Activated CD8-positive, alpha-beta memory T cell treated with anti-CD3 and anti-CD28 coated beads for 36 hours (primary cell): ENCODE data around the gene FIBCD1. TPM values are rescaled to one million over a fixed set of nuclear protein-coding genes. Genes with fewer than 3 reads are reported as not detected.

Experiments used
- CTCF ChIA-PET: fragments of 350-600 bp; sonication (Branson Sonifier 250); formaldehyde crosslinking; loops from one replicate; lab custom pipeline; 2021; ENCODE audit warnings: antibody characterized with exemption; lab: Charles Lee
- POLR2A ChIA-PET: fragments of 350-600 bp; sonication (Branson Sonifier 250); formaldehyde crosslinking; loops from one replicate; lab custom pipeline; 2021; ENCODE audit warnings: antibody characterized with exemption; lab: Charles Lee
- total RNA-seq, 2 experiments: library from RNA; stranded (reverse); gene quantifications; one replicate each; pipeline ENCODE4 v1.2.3, GENCODE V29; 2021

FIBCD1 gene
- total RNA-seq, 2 experiments from 2014 or later = not detected

DNA sequence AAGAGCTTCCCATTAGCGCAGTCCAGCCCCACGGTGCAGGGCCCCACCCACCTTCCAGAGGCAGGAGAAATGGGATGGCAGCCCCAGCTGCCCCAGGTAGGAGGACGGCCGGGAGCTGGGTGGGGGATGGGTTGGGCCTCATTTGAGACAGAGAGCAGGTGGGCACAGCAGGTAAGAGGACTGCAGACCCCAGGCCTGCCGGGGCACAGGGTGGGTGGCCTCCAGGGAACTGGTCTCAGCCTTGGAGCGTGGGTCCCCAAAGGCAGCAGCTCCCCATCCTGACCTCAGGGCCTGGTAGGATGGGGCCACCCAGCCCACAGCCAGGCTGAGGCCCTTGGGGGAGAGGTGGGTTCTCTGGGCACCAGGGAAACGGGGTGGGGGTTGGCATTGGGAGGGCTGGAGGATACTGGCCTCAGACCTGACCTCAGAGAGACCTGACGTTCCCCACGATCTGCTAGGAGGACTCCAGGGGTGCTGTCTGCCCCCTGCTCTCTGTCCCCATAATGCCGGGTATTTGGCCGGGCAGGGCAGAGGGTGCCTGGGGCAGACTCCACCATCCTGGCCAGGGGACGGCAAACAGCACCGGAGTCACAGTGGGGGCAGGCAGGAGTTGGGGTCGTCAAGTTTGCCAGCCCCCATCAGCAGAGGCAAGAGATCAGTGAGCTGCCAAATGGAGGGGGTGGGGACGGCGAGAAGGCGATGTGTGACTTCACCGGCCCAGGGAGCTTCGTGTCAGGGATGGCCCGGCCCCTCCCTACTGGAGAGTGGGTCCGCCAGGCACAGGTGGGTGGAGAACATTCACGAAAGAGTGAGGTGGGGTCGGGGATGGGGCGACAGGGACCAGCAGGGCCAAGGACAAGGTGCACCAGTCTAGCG is 35.6 kb downstream of the FIBCD1 start:
- POLR2A ChIA-PET = no interaction called here

DNA sequence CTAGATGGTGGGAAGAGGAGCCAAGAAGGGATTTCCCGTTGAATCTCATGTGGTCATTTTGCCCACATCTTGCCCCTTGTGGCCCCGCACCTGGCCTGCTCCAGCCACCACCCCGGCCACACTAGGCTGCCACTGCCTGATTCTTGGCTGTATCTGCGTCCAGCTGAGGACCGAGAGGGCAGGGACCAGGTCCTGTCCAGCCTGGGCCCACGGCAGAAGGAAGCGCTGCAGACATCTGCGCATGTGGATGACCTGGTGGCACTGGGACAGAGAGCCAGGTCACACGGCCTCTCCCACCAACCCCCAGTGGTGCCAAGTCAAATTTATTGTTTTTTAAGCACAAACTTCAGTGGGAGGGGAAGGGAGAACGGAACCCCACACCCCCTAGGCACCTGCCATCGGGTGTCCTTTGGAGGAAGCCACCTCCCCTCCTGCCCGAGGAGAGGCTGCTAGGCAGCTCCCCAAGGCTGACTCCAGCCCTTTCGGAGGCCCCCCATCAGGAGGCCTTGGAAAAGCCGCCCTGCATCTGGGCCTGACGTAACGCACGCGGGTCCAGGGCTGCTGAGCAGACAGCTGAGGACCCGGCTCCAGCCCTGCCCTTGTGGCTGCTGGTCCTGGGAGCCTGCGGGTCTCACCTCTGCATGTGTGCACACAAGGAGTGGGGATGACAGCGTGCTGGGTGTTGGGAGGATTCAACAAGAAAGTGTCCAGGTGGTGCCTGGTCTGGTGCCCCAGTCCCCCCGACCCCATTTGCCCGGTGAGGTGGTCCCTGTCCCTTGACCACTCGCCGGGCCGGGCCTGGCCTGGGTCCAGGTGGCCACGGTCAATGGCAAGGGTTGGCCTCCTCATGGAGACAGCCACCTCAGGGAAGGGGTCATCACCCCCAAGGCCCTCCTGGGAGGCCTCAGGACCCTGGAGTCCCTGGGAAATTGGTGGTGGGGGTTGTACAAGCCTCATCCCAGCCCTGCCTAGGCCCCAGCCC is 36.6 kb downstream of the FIBCD1 start:
- ChIA-PET CTCF (no interaction called here), POLR2A (no interaction called here)

More for the DNA sequence above, 35.6 kb downstream of the FIBCD1 start:
- CTCF ChIA-PET = interaction anchor here (0.6 kb wide), 1 partner anchor 9 kb away, joined by 3 read pairs; no protein-coding TSS in a partner anchor

DNA sequence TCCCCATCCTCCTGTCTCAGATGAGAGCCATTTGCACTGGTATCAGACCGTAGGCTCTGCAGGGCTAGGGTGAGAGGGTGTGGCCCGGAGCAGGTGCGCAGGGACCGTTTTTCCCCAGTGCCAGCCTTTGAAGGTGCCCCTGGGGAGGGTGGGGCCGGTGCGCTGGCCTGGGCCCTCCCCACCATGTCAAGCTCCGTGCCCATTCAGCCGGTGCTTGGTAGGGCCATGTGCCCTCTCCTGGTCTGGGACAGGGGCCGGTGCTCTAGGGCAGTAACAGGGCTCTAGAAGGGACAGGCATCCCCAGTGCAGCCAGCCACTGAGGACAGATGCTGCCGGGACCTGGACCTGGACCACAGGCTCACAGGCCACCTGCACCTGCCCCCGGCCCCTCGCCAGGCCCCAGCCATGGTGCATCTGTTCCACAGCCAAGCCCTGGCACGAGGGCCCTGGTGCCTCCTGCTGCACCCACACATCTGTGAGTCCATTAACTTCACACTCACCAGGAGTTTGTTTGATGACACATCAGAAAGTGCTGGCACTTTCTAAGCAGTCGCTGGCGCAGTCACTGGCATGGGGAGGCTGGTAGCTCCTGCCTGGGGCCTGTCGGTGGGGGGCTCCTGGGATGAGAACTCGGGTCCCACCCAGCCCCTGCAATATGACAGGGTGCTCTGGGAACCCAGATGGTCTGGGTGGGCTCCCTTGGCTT is 37.4 kb downstream of the FIBCD1 start:
- ChIA-PET POLR2A (no interaction called here), CTCF (no interaction called here)

DNA sequence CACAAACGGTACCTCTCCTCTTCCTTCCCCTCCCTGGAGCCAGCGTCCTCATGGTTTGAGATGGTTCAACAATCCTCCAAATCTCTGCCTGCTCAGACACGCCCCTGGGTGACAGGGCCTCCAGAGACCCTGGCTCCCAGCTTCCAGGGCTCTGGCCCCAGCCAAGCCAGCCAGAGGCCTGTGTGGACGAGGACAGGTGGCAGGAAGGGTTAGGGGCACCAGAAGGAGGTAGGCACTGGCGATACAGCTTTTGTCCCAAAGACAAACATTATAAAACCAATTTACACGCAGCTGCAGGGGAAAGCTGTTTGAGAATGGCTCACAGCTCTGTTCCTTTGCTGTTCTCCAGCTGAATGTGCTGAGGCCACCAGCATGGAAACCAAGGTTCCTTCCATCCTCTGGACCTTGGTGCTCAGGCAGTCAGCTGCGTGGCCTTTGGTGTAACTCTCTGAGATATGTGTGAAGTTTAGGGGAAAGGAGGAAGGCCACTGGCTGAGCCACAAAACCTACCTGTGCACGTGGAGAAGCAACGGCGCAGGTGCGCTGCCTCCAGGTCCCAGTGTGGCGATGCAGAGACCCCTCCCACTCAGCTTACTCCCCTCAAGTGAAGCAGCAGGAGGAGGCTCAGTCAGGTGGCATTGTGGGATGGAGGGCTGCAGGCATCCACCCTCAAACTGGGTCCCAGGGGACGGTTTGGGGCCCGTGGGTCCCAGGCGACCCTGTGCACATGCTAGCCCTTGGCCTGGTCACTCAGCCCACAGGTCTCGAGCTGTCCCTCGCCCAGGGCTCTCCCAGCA is 38.1 kb downstream of the FIBCD1 start:
- CTCF ChIA-PET = no interaction called here
- POLR2A ChIA-PET = no interaction called here

DNA sequence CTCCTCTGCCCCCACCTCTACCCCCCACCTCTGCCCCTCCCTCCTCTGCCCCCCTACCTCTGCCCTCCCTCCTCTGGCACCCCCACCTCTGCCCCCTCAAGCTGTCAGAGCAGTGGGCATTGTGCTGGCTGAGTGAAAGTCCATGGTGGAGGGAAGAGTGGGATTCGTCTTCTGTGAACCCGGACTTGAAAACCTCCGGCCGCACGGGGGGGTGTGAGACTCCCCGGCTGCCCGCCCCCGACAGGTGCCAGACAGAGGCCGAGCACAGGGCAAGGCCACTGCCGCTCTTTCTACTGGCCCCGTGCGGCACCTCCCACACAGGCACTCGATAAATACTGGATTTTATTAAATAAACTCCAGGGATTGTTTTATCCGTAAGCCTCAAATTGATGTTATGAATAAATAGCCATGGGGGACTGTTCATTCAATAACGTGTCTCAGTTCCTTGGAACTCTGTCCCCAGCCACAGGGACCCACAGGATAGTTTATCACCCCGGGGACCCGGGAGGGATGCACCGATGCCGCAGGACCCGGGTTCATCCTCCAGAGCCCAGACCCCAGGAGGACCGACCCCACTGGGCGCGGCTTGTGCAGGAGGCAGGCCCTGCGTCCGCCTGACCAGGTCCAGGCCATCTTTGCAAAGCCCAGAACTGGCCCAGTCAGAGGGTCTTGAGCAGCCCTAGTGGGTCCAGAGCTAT is 39.8 kb downstream of the FIBCD1 start:
- POLR2A ChIA-PET = no interaction called here

DNA sequence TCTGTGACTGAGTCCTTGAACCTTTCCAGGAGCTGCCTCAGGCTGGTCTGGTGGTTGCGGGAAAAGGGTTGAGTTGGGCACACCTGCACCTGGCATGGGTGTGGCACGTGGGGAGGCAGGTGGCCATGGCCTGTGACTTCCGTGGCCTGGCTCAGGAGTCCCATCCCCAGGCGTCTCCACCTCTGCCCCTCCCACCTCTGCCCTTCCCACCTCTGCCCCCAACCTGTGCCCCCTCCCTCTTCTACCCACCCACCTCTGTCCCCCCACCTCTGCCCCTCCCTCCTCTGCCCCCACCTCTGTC is 40.5 kb downstream of the FIBCD1 start:
- ChIA-PET POLR2A (no interaction called here), CTCF (no interaction called here)

More for the DNA sequence above, 39.8 kb downstream of the FIBCD1 start:
- CTCF ChIA-PET = no interaction called here

DNA sequence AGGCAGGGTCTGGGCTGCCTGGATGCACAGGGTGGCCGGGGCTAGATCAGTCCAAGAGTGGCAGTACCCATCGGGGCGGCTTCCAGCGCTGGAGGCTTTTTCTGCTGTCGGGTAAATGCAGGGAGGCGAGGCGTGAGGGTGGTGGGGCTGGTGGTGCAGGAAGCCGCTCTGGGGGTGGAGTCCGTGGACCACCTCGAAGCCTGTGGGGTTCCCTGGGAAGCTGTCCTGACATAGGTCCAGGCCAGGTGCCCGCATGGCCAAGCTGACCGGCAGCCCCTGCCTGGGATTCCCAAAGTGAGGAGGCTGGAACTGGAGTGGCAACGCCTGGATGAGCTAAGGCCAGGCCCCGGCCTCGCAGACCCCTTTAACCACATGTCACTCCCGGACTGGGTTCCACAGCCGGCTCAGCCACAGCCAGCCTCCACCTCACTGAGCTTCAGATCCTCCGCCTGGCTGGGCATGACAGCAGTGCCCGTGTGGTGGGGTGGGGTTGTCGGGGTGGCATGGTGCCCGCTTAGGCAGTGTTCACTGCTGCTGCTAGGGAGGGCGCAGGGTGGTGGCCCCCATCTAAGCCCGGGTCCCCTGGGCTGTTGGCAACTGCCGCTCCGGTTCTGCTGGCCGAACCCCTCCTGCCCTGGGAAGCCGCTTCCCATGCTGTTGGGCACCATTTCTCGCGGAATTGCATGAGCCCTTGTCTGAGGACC is 41.0 kb downstream of the FIBCD1 start:
- CTCF ChIA-PET = no interaction called here
- POLR2A ChIA-PET = no interaction called here

DNA sequence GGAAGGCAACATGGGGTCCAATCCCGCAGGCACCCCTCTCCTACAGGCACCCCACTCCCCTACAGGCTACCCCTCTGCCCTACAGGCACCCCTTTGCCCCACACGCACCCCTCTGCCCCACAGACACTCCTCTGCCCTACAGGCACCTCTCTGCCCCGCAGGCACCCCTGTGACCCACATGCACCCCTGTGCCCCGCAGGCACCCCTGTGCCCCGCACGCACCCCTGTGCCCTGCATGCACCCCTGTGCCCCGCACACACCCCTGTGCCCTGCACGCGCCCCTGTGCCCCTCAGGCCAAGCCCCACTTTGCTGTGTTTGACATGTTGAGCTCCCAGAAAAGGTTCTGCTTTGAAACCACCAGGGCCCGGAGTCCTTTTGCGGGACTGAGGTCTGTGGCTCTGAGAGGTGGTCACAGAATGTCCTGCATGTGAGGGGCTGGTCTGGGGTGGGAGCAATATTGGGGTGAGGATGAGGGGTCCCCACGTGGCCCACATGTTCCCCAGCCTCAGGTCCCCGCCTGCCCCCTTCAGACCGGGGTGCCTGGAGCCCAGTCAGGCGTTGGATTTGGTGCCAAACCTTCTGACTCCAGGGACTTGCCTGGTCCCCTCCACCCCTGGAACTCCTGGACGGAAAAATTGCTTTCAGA is 41.8 kb downstream of the FIBCD1 start:
- POLR2A ChIA-PET = no interaction called here
- CTCF ChIA-PET = no interaction called here

DNA sequence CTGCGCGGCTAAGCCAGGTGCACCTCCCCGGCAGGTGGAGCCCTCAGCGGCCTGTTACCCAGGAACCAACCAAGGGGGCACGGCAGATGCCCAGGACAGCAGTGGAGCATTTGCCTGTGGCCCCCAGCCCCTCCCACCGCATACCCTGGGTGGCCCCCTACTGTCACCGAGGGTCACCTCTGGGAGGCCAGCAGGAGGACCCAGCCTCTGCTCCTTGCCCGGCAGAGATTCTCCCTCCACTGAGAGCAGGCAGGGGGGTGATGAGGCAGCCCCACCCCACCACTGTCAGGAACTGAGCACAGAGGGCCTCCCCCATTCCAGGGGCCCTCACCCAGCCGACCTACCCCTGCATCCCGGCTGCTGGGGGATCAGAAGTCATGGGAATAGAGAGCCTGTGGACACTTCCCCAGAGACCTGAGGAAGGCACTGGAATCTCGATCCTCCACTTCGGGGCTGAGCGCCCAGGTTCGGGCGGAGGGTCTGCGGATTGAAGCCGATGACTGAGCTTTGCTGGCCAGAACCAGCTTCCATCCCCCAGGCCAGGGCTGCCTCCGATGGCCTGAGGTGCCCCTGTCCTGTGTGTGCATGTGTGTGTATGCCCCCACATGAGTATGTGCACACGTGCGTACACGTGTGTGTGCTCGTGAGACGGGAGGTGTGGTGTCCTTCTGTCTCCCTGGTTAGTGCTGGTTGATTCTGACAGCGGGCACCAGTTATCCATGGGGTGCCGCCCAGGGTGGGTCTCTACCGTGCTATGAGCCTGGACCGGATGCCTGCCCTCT is 42.6 kb downstream of the FIBCD1 start, which contains the start of gene QRFP:
QRFP (minus strand) TSS at position 580 of the 782 bp plus-strand sequence. CDS start 2,974 bp downstream, outside the sequence.
- ChIA-PET CTCF (no interaction called here), POLR2A (no interaction called here)

DNA sequence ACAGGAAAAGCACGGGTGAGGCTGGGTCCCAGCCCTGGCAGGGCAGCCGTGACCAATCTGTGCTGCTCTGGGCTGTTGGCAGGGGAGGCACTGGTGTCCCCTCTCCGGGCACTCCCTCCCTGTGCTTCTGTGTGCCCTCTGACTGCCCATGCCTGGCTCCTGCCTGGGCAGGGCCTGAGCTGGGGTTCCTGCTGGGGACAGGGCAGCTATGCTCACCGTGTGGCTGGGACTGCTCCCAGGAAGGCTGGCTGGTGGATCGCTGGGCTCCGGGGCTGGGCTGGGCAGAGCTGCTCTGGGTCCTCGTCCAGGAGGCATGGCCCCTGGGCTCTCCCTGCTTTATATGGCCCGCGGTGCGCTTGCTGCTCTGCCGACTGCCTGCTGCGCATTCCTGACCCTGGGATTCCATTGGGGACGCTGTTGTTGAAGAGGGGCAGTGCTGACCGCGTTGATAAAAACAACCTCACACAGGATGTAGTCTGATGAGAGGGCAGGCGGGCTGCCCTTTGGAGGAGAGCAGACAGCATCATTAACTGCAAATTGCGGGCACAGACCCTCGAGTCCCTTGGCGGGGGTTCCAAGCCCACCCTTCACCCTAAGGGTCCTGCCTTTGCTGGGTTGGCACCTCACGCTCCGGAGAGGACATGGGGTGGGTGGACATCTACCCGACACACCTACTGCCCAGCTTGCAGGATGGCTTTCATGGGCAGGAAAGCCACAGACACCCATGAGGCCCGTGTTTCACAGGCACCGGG is 43.4 kb downstream of the FIBCD1 start:
- POLR2A ChIA-PET = no interaction called here
- CTCF ChIA-PET = no interaction called here

DNA sequence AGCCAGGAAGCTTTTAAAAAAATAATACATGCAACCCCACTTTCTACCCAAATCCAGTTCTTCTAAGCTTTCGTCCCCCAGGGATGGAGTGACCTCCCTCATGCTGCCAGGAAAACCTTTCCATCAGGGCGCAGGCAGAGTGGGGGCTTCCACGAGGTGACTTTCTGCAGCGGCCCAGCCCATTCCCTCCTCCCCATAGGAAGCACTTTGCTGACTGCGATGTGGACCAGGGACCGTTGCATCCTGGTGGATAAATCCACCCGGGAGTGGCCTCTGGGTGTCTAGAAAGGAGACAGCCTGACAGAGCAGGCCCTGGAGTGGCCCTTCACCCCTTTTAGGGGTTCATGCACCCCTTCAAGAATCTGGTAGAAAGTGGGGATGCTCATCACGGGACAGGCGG is 44.0 kb downstream of the FIBCD1 start:
- ChIA-PET CTCF (interaction anchor here (0.6 to 1.4 kb wide), 3 partner anchors 13 to 284 kb away, joined by 3 read pairs; no protein-coding TSS in a partner anchor), POLR2A (no interaction called here)

DNA sequence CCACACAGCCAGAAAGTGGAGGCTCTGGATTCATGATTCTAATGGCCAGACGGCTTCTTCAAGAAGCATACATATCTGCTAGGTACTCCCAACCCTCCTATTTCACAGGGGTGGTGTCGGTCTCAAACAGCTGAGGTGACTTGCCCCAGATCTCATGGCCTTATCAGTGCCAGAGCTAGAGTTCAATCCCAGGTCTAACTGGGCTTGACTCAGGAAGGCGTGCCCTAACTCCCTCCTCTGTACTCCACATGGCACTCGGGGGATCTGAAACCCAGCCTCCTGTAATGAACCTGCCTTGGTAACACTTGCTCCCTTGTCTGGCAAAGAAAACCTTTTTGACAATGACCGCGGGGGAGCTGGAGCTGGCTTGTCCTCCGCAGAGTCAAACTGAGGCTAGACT is 44.5 kb downstream of the FIBCD1 start:
- POLR2A ChIA-PET = no interaction called here
- CTCF ChIA-PET = interaction anchor here (0.6 to 1.4 kb wide), 3 partner anchors 13 to 284 kb away, joined by 3 read pairs; no protein-coding TSS in a partner anchor

DNA sequence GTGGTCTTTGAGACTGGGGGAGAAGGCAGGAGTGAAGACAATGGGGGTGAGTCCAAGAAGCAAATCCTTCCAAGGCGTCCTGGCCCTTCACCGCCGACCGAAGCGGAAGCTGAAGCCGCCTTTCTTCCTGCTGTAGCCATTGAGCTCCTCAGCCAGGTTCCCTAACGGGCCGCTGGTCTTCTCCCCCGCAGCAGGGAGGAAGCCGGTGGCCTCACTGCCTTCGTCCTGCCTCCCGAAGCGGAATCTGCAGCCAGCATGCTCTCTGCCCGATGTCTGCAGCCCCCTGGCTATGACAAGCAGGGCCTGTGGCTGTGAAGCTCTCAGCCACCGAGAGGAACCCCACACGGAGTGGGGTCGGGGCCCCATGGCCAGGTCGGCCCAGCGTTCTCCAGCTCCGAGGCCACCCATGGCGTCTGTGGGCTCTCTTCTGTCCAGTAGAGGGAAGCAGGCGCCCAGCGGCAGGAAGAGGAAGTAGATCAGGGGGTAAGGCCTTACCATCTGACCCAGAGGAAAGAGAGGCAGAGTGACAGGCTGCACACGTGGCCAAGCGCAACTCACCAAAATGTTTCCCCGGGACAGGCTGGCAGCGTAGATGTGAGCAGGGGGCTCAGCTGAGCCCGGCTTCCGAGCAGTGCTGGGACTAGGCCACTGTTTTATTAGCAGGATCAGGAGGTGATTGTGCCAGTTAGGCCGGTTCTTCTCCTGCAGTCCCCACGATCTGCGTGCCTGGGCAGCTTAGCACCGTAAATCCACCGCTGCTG is 45.5 kb downstream of the FIBCD1 start:
- CTCF ChIA-PET = interaction anchor here (0.6 to 1.4 kb wide), 3 partner anchors 14 to 153 kb away, joined by 3 read pairs; no protein-coding TSS in a partner anchor
- POLR2A ChIA-PET = no interaction called here

DNA sequence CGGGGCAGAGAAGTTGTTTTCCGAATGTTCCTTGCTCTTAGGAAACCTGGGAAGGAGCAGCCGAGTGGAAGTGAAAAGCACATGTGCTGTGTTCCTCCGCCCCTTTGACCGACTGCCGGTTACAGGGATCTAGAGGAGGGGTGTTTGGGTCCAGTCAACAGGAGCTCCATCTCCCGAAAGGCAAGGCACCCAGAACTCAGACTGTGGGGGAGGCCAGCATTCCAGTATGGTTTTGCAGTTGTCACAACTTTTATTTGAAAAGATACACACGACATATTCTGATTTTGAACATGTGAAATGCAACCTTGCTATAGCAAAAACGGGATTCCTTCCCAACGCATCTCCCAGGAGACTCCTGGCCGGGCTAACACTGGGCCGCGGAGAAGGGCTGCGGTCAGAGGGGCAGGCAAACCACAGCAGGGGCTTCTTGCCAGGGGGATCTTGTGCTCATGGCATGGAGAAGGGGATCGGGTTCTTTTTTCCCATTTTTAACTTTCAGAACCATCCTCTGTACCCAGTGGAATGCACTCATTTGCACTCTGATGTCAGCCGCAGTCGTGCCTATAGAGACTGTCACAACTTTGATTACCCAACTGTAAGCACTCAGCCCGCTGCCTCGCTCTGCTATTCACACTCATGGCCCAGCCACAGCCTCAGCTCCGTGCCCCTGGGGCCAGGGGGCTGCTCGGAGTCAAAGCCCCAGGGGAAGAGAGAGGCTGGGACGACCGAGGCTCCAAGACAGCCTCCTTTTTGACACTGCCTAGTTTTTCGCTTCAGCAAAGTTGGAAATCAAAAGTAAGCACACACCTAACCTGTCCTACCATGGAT is 46.4 kb downstream of the FIBCD1 start:
- POLR2A ChIA-PET = no interaction called here

More for the DNA sequence above, 46.4 kb downstream of the FIBCD1 start:
- CTCF ChIA-PET = interaction anchor here (0.6 kb wide), 1 partner anchor 139 kb away, joined by 3 read pairs; no protein-coding TSS in a partner anchor
